Fibroblast of pulmonary artery (primary cell): ENCODE data around the gene FLYWCH1.

ENCODE experiments used
- DNase-seq: peaks from one replicate; pipeline ENCODE4 v3.0.0-alpha.2; 2010; ENCODE audit warnings: low read depth
- H3K4me3 ChIP-seq: replicated peaks from 2 replicates; pipeline ENCODE4 v1.5.1; 2011; ENCODE audit warnings: low read depth, mild to moderate bottlenecking, control low read depth, low read length, moderate library complexity
- TF ChIP-seq, protein P1 (sequence below): IDR thresholded peaks from 2 replicates; pipeline ENCODE4 v1.5.1; 2011; ENCODE audit warnings: mild to moderate bottlenecking, control low read depth, low read length, inconsistent platforms; ENCODE audit errors: missing control alignments

Gene FLYWCH1

DNA sequence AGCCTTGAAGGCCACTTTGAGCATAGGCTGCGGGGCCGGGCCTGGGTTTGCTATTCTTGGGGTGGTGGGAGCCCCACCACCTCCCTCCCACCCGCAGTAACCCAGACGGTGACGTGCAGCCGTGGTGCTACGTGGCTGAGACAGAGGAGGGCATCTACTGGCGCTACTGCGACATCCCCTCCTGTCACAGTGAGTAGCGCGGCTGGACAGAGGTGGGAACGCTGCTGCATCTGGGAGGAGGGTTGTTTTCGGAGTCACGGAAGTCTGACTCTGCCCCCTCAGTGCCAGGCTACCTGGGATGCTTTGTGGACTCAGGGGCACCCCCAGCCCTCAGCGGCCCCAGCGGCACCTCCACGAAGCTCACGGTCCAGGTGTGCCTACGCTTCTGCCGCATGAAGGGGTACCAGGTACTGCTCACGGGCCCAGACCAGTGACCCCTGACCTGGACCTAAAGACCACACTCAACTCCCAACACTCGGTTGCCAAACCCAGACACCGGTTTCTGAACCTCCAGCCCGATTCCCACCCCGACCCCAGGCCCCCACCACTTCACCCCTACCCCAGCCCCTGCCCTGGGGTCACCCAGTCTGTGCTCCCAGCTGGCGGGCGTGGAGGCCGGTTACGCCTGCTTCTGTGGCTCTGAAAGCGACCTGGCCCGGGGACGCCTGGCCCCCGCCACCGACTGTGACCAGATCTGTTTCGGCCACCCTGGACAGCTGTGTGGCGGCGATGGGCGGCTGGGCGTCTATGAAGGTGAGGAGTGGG, 54.5 kb downstream of the FLYWCH1 start:
- TF ChIP-seq, protein P1, sequence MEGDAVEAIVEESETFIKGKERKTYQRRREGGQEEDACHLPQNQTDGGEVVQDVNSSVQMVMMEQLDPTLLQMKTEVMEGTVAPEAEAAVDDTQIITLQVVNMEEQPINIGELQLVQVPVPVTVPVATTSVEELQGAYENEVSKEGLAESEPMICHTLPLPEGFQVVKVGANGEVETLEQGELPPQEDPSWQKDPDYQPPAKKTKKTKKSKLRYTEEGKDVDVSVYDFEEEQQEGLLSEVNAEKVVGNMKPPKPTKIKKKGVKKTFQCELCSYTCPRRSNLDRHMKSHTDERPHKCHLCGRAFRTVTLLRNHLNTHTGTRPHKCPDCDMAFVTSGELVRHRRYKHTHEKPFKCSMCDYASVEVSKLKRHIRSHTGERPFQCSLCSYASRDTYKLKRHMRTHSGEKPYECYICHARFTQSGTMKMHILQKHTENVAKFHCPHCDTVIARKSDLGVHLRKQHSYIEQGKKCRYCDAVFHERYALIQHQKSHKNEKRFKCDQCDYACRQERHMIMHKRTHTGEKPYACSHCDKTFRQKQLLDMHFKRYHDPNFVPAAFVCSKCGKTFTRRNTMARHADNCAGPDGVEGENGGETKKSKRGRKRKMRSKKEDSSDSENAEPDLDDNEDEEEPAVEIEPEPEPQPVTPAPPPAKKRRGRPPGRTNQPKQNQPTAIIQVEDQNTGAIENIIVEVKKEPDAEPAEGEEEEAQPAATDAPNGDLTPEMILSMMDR = no peak
- no peak overlapping the region for H3K4me3 ChIP-seq
- DNase-seq = no peak

DNA sequence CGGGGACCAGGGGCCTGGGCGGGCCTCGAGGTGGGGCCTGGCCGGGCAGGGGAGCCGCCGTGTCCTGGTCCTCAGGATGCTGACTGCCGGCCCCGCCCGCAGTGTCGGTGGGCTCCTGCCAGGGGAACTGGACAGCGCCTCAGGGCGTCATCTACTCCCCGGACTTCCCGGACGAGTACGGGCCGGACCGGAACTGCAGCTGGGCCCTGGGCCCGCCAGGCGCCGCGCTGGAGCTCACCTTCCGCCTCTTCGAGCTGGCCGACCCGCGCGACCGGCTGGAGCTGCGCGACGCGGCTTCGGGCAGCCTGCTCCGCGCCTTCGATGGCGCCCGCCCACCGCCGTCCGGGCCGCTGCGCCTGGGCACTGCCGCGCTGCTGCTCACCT, 55.1 kb downstream of the FLYWCH1 start:
- H3K4me3 ChIP-seq = no peak overlapping the region
- DNase-seq = no peak
- TF ChIP-seq, protein P1 = no peak

DNA sequence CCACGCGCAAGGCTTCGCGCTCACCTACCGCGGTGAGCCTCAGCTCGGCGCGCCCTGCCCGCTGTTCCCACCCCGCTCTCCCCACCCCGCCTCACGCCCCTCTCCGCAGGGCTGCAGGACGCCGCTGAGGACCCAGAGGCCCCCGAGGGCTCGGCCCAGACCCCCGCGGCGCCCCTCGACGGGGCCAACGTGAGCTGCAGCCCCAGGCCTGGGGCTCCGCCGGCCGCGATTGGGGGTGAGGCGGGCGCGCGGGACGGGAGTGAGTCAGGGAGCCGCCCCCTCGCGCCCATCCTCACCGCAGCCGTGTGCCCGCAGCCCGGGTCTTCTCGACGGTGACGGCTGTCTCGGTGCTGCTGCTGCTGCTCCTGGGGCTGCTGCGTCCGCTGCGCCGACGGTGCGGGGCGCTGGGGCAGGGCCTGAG, 55.5 kb downstream of the FLYWCH1 start:
- no peak for DNase-seq
- TF ChIP-seq, protein P1 = no peak
- no peak overlapping the region for H3K4me3 ChIP-seq

DNA sequence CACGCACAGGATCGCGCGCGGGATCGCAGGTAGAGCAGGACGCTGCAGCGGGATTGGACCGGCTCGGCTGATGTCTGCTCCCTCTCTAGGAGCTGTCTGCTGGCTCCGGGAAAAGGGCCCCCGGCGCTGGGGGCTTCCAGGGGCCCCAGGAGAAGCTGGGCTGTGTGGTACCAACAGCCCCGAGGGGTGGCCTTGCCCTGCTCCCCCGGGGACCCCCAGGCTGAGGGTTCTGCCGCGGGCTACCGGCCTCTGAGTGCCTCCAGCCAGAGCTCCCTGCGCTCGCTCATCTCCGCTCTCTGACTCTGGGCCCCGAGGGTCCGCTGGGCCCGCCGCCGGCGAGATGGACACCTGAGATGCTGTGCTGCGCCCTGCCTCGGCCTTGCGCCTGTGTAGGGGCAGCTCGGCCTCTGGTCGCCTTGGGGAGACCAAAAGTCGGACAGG, 56.0 kb downstream of the FLYWCH1 start:
- TF ChIP-seq, protein P1 = no peak
- no peak for DNase-seq
- no peak overlapping the region for H3K4me3 ChIP-seq

DNA sequence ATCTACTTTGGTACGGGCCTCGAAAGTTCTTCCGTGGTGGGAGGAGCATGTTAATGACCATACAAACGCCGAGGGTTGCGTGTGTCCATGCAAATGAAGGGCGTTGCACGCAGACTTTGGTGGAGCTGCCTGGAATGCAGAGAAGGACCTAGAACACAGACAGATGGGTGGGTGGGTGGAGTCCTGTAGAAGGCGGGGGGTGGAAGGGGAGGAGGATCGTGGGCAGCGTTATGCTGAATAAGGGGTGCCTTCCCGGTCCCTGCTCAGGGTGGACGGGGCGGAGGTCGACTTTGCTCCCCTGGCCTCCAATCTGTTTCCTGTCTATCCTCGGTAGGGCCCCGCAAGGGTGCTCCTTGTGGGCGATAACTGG, 56.6 kb downstream of the FLYWCH1 start:
- H3K4me3 ChIP-seq = peak overlapping the region; percentile 55
- DNase-seq = no peak
- TF ChIP-seq, protein P1 = no peak

DNA sequence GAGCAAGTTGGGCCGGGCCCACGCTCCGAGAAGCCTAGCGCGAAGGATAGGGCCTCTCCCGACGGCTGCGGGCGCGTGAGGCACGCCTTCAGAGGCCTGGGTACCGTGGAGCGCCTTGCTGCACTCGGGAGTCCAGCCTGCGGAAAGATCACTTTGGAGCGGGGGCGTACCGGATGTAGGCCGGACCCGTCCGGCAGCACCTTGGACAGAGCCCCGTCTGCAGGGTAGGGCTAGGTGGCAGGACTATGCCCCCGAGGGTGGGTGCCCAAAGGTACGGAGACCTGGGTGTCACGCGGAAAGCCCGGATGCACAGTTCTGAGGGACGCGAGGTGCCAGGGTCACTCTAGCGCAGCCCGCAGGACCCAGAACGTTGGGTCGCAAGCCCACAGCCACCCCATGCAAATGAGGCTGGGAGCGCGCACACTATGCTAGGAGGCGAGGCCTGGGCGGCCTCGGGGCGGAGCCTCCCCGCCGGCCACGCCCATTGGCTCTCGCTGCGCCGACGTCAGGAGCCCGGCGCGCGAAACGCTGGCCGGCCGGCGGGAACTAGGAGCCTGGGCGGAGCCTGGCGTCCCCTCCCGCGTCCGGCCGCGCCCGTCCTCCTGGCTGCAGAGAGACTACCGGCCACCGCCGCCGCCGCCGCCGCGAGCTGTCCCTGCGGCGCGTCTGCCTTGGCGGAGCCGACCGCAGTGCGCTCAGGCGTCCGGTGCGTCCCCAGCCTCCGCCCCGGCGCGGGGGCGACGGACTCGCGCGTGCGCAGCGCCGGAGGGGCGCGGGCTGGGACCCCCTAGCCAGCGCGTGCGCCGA, 57.2 kb downstream of the FLYWCH1 start, which contains the start of gene PAQR4:
PAQR4 (plus strand) TSS at position 611 of the 807 bp plus-strand sequence. CDS start 327 bp downstream, outside the sequence.
- TF ChIP-seq, protein P1 = no peak
- H3K4me3 ChIP-seq = peak within 1 kb of the TSS; percentile 55
- DNase-seq = peak; percentile 86
